SK-N-SH treated with all-trans-retinoic acid at 6 μM for 48 hours (cell line): ENCODE data around the gene ATP2B1.

Experiments
- BACH2 ChIP-seq: fragments of 250-450 bp; sonication (Bioruptor Pico); IDR thresholded peaks from 2 replicates; pipeline ENCODE4 v1.9.0; 2021; ENCODE audit warnings: mild to moderate bottlenecking, borderline replicate concordance
- ZFP3 ChIP-seq: fragments of 250-450 bp; sonication (Bioruptor Pico); IDR thresholded peaks from 2 replicates; pipeline ENCODE4 v1.5.0; 2020; ENCODE audit warnings: mild to moderate bottlenecking, moderate library complexity
- ZFP30 ChIP-seq: fragments of 450-650 bp; formaldehyde crosslinking; IDR thresholded peaks from 2 replicates; pipeline ENCODE4 v1.5.0; 2022; ENCODE audit warnings: mild to moderate bottlenecking, moderate library complexity
- TF ChIP-seq, protein P1 (sequence below): fragments of 250-450 bp; sonication (Bioruptor Pico); IDR thresholded peaks from 2 replicates; pipeline ENCODE4 v1.5.1; 2021; ENCODE audit warnings: mild to moderate bottlenecking, moderate library complexity
- TF ChIP-seq, protein P2 (sequence below): fragments of 250-450 bp; sonication (Bioruptor Pico); IDR thresholded peaks from 2 replicates; pipeline ENCODE4 v1.8.0; 2020; ENCODE audit warnings: mild to moderate bottlenecking, moderate library complexity, borderline replicate concordance

DNA sequence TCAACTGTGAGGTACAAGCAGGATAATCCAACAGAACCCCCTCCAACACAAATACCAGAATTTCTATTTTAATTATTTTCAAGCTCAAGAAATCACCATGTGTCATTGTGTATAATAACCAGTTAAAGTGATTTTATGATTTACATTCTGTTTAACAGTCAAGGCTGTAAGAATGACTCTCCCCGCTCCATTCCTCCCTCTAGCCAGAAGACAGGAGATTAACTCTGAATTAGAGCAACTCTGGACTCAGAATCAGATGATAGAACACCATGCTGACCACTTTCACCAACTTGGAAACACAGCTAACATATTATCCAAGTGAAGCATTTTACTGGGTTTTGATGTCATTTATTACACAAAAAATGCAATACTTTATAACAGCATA, 71.9 kb downstream of the ATP2B1 start:
- TF ChIP-seq, protein P1, sequence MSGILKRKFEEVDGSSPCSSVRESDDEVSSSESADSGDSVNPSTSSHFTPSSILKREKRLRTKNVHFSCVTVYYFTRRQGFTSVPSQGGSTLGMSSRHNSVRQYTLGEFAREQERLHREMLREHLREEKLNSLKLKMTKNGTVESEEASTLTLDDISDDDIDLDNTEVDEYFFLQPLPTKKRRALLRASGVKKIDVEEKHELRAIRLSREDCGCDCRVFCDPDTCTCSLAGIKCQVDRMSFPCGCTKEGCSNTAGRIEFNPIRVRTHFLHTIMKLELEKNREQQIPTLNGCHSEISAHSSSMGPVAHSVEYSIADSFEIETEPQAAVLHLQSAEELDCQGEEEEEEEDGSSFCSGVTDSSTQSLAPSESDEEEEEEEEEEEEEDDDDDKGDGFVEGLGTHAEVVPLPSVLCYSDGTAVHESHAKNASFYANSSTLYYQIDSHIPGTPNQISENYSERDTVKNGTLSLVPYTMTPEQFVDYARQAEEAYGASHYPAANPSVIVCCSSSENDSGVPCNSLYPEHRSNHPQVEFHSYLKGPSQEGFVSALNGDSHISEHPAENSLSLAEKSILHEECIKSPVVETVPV (CRISPR knock-in tag): no peak
- no peak for TF ChIP-seq ZFP3 (CRISPR knock-in tag)
- TF ChIP-seq ZFP30 (CRISPR knock-in tag): no peak
- TF ChIP-seq, protein P2, sequence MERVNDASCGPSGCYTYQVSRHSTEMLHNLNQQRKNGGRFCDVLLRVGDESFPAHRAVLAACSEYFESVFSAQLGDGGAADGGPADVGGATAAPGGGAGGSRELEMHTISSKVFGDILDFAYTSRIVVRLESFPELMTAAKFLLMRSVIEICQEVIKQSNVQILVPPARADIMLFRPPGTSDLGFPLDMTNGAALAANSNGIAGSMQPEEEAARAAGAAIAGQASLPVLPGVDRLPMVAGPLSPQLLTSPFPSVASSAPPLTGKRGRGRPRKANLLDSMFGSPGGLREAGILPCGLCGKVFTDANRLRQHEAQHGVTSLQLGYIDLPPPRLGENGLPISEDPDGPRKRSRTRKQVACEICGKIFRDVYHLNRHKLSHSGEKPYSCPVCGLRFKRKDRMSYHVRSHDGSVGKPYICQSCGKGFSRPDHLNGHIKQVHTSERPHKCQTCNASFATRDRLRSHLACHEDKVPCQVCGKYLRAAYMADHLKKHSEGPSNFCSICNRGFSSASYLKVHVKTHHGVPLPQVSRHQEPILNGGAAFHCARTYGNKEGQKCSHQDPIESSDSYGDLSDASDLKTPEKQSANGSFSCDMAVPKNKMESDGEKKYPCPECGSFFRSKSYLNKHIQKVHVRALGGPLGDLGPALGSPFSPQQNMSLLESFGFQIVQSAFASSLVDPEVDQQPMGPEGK (CRISPR knock-in tag): no peak
- no peak for TF ChIP-seq BACH2 (CRISPR knock-in tag)
